PC-3 (cell line): Measurements from ENCODE around the gene AFF3.

ENCODE experiments used
- CTCF ChIP-seq: fragments of 300-600 bp; sonication (generic); conservative IDR thresholded peaks from 2 replicates; pipeline ENCODE4 v1.5.1; 2017; ENCODE audit warnings: antibody characterized with exemption, low read depth, mild to moderate bottlenecking, low read length
- EZH2 ChIP-seq: fragments of 300-600 bp; sonication (generic); IDR thresholded peaks from one replicate; pipeline ENCODE4 v1.6.1; 2017; ENCODE audit warnings: antibody characterized with exemption, mild to moderate bottlenecking, low read length; ENCODE audit not compliant: unreplicated experiment
- EZH2phosphoT487 ChIP-seq: fragments of 300-600 bp; sonication (generic); IDR thresholded peaks from 2 replicates; pipeline ENCODE4 v1.6.1; 2018; ENCODE audit warnings: mild to moderate bottlenecking, antibody characterized with exemption, low read length, borderline replicate concordance

GRCh38 chr2:99622534-99622933 lies 519.9 kb downstream of the AFF3 start:
- no peak for TF ChIP-seq CTCF
- TF ChIP-seq EZH2: no peak
- no peak for TF ChIP-seq EZH2phosphoT487
